ENCODE measurements around the gene KRTAP4-11.
"Not testable (repeated sequence)": the region's sequence is repeated elsewhere in the genome, so short reads cannot be mapped to it uniquely, and the experiment has no call there.

Gene KRTAP4-11

DNA sequence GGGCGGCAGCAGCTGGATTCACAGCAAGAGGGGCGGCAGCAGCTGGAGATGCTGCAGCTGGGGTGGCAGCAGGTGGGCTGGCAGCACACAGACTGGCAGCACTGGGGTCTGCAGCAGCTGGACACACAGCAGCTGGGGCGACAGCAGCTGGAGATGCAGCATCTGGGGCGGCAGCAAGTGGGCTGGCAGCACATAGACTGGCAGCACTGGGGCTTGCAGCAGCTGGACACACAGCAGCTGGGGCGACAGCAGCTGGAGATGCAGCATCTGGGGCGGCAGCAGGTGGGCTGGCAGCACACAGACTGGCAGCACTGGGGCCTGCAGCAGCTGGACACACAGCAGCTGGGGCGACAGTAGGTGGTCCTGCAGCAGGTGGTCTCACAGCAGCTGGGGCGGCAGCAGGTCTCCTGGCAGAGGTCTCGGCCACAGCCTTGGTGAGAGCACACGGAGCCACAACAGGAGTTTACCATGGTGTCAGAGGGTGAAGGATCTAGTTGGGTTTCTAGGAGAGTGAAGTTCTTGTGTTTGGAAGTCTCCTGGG, at the start of gene KRTAP4-11:
KRTAP4-11 (minus strand) TSS at position 528 of the 541 bp plus-strand sequence; CDS start at position 470, 58 bp downstream.
- DNase-seq, result not testable (repeated sequence)

DNA sequence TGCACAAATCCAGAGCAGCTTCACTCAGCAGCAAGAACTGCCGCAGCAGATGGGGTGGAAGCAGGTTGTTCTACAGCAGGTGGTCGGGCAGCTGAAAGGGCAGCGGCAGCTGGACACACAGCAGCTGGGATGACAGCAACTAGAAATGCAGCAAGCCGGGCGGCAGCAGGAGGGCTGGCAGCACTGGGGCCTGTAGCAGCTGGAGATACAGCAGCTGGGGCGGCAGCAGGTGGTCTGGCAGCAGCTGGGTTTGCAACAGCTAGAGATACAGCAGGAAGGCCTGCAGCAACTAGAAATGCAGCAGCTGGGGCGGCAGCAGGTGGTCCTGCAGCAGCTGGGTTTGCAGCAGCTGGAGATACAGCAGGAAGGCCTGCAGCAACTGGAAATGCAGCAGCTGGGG, 49.4 kb upstream of the KRTAP4-11 start:
- DNase-seq, result no peak

DNA sequence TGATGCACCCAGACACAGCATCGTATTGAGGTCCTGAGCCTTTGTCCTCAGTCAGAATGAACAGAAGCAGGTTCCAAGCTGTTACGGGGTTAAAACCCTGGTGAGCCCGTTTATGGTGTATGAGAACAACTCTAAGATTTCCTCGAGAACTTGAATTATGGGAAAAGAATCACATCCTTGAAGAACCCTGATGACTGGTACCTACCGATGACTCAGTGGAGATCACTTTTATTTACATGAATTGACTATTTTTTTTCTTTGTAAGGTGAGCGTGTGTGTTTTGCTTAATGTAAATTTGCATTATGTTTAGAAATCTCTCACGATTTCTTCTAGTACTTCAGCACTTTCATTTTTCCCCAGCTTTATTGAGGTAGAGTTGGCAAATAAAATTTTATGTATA, 45.7 kb upstream of the KRTAP4-11 start:
- no peak for DNase-seq

DNA sequence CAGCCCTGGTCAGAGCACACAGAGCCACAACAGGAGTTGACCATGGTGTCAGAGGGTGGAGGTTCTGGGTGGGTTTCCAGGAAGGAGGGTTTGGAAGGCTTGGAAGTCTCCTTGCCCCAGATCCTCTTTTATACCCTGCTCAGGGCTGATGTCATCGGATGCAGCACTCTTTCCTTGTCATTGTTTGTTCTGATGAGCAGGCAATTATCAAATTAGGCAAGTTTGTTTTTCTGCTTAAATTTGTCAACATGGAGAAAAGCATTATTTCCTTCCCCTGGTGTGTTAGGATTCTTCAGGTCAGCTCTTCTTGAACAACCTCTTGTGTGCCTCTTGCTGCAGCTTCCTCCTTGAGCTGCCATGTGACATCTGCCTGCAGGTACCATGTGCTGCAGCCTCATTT, 42.5 kb upstream of the KRTAP4-11 start, which contains the start of gene KRTAP4-4:
KRTAP4-4 (minus strand) TSS at position 101 of the 400 bp plus-strand sequence; CDS start at position 44, 57 bp downstream.
- DNase-seq, result no peak

DNA sequence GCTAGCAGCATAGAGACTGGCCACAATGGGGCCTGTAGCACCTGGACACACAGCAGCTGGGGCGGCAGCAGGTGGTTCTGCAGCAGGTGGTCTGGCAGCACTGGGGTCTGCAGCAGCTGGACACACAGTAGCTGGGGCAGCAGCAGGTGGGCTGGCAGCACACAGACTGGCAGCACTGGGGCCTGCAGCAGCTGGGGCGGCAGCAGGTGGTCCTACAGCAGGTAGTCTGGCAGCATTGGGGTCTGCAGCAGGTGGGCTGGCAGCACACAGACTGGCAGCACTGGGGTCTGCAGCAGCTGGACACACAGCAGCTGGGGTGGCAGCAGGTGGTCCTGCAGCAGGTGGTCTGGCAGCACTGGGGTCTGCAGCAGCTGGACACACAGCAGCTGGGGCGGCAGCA, 42.0 kb upstream of the KRTAP4-11 start:
- DNase-seq, result not testable (repeated sequence)

DNA sequence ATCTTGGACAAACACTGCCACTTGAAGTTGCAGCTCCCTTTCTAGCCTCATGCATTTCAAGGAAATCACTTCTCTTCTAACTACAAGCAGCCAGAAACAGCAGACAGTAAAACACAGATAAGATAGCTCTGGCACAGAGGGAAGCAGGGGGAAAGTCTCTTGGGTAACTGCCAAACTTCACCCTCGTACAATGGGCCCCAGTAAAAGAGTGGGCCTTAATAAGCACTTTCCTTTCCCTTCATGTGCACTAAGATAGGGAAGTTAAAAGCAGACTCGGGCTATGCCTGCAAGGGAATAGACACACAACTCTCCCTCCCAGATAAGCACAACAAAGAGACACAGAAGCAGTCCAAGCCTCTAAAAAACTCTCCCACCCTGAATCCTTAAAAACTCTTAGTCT, 35.7 kb upstream of the KRTAP4-11 start:
- no peak for DNase-seq

DNA sequence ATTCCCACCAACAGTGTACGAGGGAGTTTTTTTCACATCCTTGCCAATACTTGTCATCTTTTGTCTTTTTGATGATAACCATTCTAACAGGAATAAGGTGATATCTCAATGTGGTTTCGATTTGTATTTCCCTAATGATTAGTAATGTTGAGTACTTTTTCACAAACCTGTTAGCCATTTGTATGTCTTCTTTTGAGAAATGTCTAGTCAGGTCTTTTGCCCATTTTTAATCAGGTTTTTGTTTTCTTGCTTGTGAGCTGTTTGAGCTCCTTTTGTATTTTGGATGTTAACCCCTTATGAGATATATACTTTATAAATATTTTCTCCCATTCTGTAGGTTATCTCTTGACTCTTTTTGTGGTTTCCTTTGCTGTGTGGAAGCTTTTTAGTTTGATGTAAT, 33.4 kb upstream of the KRTAP4-11 start:
- no peak for DNase-seq

DNA sequence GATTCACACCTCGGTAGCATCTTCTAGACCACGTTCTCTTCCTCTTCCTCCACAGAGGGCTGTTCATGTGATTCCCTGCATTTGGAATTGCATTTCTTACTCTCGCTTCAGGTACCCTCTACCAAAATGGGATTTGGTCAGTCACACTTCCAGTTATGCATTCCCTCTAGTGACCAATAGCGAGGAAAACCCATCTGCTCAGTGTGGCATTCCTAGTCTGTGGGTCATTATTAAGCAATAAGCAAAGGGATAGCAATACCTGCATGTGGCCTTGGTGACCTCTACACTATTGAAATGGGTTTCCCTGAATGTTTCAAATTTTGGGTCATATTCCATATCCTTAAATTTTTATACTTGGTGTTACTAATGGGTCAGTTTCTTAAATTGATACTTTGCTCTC, 31.9 kb upstream of the KRTAP4-11 start:
- DNase-seq, result no peak

DNA sequence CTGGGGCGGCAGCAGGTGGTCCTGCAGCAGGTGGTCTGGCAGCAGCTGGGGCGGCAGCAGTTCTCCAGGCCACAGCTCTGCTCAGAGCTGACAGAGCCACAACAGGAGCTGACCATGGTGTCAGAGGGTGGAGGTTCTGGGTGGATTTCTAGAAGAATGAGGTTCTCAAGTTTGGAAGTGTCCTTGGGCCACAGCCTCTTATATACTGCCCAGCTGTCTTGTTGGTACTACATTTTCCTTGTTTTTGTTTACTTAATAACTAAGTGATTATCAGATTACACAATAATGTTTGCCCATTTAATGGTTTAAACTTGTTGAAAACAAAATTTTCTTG, 31.4 kb upstream of the KRTAP4-11 start, which contains the start of gene KRTAP4-5:
KRTAP4-5 (minus strand) TSS at position 174 of the 334 bp plus-strand sequence; CDS start at position 116, 58 bp downstream.
- DNase-seq, result no peak

DNA sequence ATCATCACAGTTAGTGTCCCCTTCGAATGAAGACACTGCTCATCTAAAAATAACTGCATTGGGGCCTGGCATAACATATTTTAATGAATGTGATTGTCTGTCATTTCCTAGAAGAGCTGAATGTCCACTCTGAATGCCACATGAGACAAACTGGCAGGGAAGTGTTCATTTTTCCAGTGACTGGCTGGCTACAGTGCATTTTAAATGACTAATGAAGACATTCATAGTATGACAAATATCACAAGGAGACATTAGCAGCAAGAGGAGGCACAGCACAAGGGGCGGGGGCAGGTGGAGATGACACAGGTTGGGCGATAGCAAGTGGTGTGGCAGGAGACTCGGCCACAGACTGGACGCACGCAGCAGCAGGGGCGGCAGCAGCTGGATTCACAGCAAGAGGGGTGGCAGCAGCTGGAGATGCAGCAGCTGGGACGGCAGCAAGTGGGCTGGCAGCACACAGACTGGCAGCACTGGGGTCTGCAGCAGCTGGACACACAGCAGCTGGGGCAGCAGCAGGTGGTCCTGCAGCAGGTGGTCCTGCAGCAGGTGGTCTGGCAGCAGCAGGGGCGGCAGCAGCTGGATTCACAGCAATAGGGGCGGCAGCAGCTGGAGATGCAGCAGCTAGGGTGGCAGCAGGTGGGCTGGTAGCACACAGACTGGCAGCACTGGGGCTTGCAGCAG, 30.9 kb upstream of the KRTAP4-11 start:
- not testable (repeated sequence) for DNase-seq

DNA sequence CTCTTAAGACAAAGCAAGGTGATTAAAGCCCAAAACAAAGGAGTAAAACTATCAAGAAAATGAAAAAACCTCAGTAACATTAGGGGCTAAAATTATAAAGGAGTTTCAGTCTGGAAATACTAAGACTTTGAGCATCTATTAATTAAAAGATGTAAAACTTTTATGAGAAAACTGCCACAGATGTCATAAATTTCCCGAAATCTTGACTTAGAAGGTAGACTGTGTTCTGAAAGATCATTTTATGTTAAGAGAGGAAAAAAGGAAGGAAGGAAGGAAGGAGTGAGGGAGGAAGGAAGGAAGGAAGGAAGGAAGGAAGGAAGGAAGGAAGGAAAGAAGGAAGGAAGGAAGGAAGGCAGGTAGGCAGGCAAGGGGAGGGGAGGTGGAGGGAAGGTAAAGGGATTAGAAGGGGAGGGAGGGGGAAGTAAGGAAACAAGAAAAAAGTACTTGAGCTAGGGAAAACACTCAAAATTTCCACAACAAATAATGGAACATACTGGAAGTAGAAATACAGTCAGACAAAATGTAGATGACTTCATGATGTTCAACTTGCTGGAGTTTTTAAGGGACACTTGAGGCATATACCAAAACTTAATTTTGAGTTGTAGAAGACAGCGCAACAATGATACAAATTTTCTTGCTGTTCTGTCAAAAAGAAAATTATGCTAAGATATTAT, 29.5 kb upstream of the KRTAP4-11 start:
- DNase-seq, result no peak

DNA sequence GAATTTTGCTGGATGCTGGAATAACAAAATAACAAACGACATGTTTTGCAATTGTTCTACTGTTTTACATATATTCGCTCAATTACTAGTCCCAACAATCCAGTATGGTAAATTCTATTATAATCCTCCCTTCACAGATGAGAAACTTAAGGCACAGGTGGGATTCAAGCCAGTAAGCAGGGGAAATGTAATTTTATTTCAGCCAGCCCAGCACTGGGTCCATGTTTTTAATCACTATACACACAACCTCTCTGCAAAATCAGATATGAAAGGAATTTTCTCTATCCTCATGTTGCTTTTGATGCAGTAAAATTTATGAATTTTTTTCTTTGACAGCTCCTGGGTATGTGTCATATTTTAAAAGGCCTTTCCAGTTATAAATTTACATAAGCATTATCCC, 27.1 kb upstream of the KRTAP4-11 start:
- no peak for DNase-seq

DNA sequence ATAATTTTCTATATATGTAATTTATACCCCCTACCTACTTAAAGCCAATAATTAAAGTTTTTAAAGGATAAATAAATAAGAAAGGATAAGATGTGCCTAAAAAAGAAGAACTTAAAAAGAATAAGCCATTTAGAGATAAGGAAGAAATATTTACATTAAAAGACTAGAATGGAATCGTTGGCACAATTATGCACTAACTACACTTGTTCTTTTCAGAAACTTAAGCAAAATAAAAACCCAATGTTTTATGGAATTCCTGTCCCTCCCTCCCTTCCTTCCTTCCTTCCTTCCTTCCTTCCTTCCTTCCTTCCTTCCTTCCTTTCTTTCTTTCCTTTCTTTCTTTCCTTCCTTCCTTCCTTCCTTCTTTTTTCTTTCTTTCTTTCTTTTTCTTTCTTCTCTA, 26.7 kb upstream of the KRTAP4-11 start:
- no peak for DNase-seq

DNA sequence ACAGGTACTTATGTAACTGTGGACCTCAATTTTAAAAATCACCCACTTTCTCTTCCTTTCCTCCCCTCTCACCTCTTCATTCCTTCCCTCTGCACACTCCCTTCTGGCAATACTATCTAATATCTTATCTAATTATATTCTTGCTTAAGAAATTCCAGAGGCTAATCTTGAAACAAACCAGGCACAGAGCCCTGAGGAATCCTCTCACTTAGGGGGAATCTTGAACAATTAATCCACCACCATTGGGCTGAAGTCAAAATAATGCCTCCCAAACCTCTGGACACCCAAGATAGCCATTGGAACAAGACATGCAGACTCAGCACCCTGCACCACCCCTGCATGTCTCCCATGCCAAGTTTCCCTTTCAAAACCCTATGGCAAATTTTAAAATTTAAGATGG, 23.2 kb upstream of the KRTAP4-11 start:
- no peak for DNase-seq

DNA sequence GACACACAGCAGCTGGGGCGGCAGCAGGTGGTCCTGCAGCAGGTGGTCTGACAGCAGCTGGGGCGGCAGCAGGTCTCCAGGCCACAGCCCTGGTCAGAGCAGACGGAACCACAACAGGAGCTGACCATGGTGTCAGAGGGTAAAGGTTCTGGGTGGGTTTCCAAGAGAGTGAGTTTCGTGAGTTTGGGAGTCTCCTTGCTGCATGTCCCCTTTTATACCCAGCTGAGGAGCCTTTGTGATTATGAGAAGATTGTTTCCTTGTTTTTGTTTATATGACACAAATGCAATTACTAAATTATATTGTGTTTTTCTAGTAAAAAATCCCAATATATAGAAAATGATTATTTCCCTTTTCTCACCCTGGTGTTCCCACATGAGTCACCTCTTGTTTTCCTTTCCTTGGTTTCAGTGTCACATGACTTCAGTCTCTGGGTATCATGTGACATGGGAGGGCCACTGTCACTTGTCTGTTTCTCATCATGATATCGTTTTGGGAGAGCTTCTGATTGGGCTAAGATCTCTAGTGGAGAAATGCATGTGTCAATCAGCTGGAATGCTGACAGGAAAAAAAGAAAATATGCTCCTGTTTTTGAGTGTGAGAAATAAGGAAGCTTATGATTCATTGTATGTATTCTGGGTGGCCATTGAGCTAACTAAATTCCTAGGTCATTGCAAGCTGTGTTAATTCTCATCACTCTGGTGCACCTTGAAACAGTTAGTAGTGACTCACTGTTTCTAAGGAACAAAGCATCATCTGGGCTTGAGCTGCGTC, 22.4 kb upstream of the KRTAP4-11 start, which contains the start of gene KRTAP4-6:
KRTAP4-6 (minus strand) TSS at position 185 of the 772 bp plus-strand sequence; CDS start at position 128, 57 bp downstream.
- DNase-seq, result no peak

DNA sequence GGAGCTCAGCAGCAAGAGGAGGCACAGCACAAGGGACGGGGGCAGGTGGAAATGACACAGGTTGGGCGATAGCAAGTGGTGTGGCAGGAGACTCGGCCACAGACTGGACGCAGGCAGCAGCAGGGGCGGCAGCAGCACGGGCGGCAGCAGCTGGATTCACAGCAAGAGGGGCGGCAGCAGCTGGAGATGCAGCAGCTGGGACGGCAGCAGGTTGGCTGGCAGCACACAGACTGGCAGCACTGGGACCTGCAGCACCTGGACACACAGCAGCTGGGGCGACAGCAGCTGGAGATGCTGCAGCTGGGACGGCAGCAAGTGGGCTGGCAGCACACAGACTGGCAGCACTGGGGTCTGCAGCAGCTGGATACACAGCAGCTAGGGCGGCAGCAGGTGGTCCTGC, 21.7 kb upstream of the KRTAP4-11 start:
- DNase-seq, result not testable (repeated sequence)

DNA sequence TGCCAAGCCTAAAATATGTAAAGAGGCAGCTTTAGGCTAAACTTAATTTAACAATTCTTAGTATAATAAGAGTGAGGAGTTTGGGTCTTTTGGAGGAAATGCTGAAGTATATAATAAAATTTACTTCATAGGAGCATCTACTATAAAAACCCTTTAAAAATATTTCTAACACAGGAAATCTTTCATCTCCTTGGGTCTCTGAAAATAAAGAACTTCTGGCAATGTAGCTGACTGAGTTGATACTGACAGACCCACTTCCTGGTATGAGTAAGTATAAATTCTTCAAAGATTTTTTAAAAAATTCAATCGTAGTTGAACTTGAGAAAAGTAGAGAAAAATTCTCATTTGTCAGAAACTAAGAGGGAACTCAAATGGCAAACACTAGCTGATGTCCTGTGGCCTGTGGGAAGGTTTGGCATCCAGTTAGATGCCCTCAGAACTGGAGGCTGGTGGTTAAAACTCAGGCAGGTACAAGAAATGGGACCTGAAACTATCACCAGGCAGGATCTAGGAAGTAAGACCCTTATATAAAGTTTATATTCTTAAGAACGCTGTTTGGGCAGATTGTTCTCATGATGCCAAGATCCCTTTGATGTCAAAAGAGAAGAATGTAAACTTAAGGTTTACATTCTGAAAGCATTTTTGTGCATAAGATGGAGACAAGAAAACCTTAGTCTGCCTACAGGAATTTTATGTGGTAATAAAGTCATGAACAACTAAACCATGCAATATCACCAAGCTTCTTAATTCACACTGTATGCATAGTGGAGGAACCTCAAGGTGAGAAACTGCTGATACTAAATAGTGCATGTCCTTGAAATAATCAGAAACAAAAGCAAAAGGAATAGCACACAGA, 15.9 kb upstream of the KRTAP4-11 start:
- DNase-seq, result no peak

DNA sequence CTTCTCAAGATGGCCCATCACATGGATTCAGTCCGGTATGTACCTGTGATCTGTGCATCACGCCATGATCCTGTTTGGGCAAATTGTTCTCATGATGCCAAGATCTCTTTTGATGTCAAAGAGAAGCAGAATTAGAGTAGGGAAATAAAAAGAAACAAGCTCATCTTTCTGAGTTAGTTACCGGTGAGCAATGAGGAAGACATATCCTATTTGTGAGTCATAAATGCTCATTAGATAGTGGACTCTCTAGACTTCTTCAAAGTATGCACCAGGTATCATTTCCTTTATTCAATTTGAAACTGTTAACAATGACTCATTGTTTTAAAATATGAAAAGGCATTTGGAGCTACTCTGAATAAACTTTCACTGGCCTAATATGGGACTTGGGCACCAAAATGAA, 13.8 kb upstream of the KRTAP4-11 start:
- no peak for DNase-seq

DNA sequence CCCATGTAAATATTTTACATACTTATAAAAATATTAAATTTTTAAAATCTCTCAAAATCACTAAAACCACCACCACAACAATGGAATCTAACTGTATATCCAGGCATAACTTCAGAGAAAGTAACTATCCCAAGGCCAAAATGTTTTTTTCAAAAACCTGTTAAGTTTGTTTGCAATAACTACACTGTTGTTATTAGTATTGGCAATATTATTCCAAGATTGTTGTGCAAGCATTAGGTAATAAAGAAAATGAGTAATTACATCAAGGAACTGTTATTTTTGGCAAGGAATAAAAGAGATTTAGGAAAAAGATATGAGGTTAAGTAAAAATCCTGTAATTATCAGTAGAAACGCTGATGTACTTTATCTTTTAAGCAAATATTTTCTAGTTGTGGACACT, 9.2 kb upstream of the KRTAP4-11 start:
- DNase-seq, result no peak

DNA sequence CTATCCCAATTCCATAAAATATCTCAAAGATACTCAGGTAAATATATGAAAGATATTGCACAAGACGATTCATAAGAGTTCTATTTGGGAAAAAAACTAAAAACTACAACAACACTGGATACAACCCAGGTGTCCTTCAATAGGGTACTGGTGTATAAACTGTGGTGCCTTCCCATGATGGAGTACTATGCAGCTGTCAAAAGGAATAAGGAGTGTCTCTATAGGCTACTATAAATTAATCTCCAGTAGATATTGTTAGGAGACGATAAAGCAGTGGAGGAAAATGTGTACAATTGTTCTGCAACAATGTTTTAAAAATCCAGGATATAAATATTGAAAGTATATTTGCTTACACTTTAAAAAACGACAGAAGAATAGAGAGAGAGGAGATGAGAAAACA, 8.2 kb upstream of the KRTAP4-11 start:
- DNase-seq, result no peak

DNA sequence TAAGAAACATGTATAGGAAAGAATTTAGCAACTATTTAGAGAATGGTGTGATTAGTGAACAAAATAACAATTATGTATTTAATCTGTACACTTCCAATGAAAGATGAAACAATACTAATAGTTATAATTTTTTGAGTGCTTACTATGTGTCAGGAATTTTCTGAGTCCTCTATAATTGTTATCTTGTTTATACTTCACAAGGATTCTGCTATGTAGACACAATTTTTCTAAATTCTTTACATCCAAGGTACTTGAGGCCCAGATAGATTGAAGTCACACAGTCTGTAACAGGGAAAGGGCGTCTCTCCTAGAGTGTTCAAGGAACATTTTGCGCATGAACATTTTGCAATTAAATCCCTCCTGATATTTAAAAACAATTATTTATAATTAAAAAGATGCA, 6.9 kb upstream of the KRTAP4-11 start:
- no peak for DNase-seq

DNA sequence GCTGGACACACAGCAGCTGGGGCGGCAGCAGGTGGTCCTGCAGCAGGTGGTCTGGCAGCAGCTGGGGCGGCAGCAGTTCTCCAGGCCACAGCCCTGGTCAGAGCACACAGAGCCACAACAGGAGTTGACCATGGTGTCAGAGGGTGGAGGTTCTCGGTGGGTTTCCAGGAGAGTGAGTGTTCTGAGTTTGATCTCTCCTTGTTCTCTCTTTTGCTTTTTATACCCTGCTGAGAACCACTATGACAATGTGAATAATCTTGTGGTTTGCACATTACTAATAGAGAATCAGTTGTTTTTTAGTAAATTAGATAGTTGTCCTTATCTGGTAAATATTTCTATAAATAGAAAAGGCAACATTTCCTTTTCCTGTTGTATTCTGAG, 5.8 kb upstream of the KRTAP4-11 start, which contains the start of gene KRTAP4-12:
KRTAP4-12 (minus strand) TSS at position 192 of the 381 bp plus-strand sequence; CDS start at position 132, 60 bp downstream.
- not testable (repeated sequence) for DNase-seq

Data from stimulated activated CD8-positive, alpha-beta memory T cell treated with anti-CD3 and anti-CD28 coated beads, Interleukin-4, amount 100 ng/mL, for 48 hours (primary cell).